CD4-positive, alpha-beta memory T cell (primary cell): Measurements from ENCODE around the gene SHANK2. TPM values are rescaled to one million over a fixed set of nuclear protein-coding genes. Genes with fewer than 3 reads are reported as not detected.

Experiments used
- CTCF ChIA-PET: fragments of 350-600 bp; sonication (Branson Sonifier 250); formaldehyde crosslinking; loops from one replicate; lab custom pipeline; 2021; ENCODE audit warnings: inconsistent platforms; ENCODE audit not compliant: partially characterized antibody; lab: Charles Lee
- POLR2A ChIA-PET: fragments of 350-600 bp; sonication (Branson Sonifier 250); formaldehyde crosslinking; loops from one replicate; lab custom pipeline; 2021; ENCODE audit not compliant: partially characterized antibody; lab: Charles Lee
- DNase-seq, 5 donors: peaks; one replicate each; pipeline versions ENCODE4 v3.0.0 to v3.0.0-alpha.2; 2020 to 2022; ENCODE audit warnings: mixed read lengths in 1 of 5
- H3K27ac ChIP-seq: one replicate; pipeline ENCODE4 v1.7.0; 2013; ENCODE audit warnings: low read depth, low read length
- H3K27me3 ChIP-seq: 2 replicates; pipeline ENCODE4 v1.7.0; 2013; ENCODE audit warnings: mild to moderate bottlenecking, low read length, moderate library complexity; ENCODE audit not compliant: insufficient read depth
- H3K36me3 ChIP-seq: 2 replicates; pipeline ENCODE4 v1.7.0; 2013; ENCODE audit warnings: mild to moderate bottlenecking, low read length, moderate library complexity; ENCODE audit not compliant: insufficient read depth
- H3K4me1 ChIP-seq: 2 replicates; pipeline ENCODE4 v1.7.0; 2013; ENCODE audit warnings: mild to moderate bottlenecking, low read length, moderate library complexity; ENCODE audit not compliant: insufficient read depth
- H3K4me3 ChIP-seq, 2 donors: one replicate each; pipeline ENCODE4 v1.7.0; 2013; ENCODE audit warnings: low read length in 2 of 2, mild to moderate bottlenecking in 1 of 2
- H3K9me3 ChIP-seq, 2 donors: one replicate each; pipeline ENCODE4 v1.7.0; 2013; ENCODE audit warnings: low read length in 2 of 2, control low read depth in 1 of 2; ENCODE audit not compliant: control insufficient read depth in 1 of 2
- H3K27ac Mint-ChIP-seq, 7 donors: one replicate each; pipeline ENCODE4 v1.8.0; 2020 to 2021; ENCODE audit warnings: mixed read lengths in 7 of 7, mild to moderate bottlenecking in 6 of 7, inconsistent platforms in 3 of 7, moderate library complexity in 3 of 7
- H3K27me3 Mint-ChIP-seq, 2 donors: one replicate each; pipeline ENCODE4 v1.8.0; 2020 to 2021; ENCODE audit warnings: mixed read lengths in 2 of 2
- H3K36me3 Mint-ChIP-seq, 2 donors: one replicate each; pipeline ENCODE4 v1.8.0; 2020 to 2021; ENCODE audit warnings: mixed read lengths in 2 of 2, inconsistent platforms in 1 of 2, mild to moderate bottlenecking in 1 of 2
- H3K4me1 Mint-ChIP-seq, 4 donors: one replicate each; pipeline ENCODE4 v1.8.0; 2020 to 2021; ENCODE audit warnings: mixed read lengths in 4 of 4, mild to moderate bottlenecking in 1 of 4
- H3K4me3 Mint-ChIP-seq, 8 donors: one replicate each; pipeline ENCODE4 v1.8.0; 2020 to 2021; ENCODE audit warnings: mixed read lengths in 8 of 8, mild to moderate bottlenecking in 7 of 8, moderate library complexity in 6 of 8, inconsistent platforms in 3 of 8
- H3K9me3 Mint-ChIP-seq, 8 donors: one replicate each; pipeline ENCODE4 v1.8.0; 2020 to 2021; ENCODE audit warnings: mixed read lengths in 8 of 8, mild to moderate bottlenecking in 5 of 8, inconsistent platforms in 3 of 8, moderate library complexity in 1 of 8
- intact Hi-C: fragments of 100-400 bp; cut with micrococcal nuclease; formaldehyde crosslinking; loops from one replicate; pipeline ENCODE4 v1.15.1; 2023
- polyA plus RNA-seq, 2 donors: library from polyadenylated mRNA; unstranded; fragments of 300-500 nt; fragmentation: Illumina TruSeq; gene quantifications; one replicate each; pipeline ENCODE4 v1.2.3, GENCODE V29; 2021
- total RNA-seq, 2 experiments: library from RNA; stranded (reverse); gene quantifications; one replicate each; pipeline ENCODE4 v1.2.3, GENCODE V29; 2021

SHANK2 gene
- total and polyA plus RNA-seq, 4 experiments from 2014 or later, result not detected

DNA sequence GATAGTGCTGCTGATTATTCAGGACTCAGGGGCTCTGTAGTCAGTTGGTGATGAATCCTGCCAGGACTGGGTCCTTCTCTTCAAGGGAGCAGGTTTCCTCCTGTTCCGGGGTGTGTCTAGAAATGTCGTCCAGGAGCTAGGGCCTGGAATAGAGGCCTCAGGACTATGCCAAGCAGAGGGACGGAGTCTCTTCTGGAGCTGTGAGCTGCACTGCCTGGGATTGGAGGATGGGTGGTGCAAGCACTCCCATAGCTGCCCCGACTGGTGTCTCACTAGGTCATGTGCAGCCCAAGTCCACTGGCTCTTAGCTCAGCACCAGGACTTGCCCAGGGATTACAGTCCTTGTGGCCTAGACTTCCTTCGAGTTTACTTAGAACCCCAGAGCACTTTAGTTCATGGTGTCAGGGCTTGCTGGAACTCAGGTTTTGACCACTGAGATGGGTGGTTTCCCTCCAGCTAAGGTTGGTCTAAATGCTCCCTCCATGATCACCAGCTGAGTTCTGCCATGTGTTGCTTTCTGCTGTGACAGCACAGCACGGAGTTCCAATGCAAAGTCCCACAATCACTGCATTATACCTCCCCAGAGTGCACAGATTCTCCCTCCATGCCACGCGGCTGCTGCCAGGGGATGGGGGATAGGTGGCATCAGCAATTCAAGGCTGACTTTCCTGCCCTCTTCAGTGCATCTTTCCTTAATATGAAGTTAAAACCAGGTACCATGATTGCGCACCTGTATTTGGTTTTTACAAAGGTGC lies 42.6 kb upstream of the SHANK2 start:
- Mint-ChIP-seq H3K27me3 (peaks cover 0 to 5% of the 10 kb centered on the region in 2 donors), H3K9me3 (peaks cover 5 to 37% (median 25%) of the 10 kb centered on the region in 8 donors), H3K4me3 (no peak overlapping the region), H3K36me3 (peaks cover 2 to 4% of the 10 kb centered on the region in 2 donors), H3K27ac (no peak overlapping the region), H3K4me1 (no peaks in the 10 kb centered on the region)
- Histone ChIP-seq H3K36me3 (no peaks in the 10 kb centered on the region), H3K9me3 (no peaks in the 10 kb centered on the region), H3K27ac (no peak overlapping the region), H3K27me3 (no peaks in the 10 kb centered on the region), H3K4me3 (no peak overlapping the region), H3K4me1 (no peaks in the 10 kb centered on the region)
- intact Hi-C loops, result no loop called here
- ChIA-PET CTCF (no interaction called here), POLR2A (no interaction called here)
- no peak for DNase-seq

DNA sequence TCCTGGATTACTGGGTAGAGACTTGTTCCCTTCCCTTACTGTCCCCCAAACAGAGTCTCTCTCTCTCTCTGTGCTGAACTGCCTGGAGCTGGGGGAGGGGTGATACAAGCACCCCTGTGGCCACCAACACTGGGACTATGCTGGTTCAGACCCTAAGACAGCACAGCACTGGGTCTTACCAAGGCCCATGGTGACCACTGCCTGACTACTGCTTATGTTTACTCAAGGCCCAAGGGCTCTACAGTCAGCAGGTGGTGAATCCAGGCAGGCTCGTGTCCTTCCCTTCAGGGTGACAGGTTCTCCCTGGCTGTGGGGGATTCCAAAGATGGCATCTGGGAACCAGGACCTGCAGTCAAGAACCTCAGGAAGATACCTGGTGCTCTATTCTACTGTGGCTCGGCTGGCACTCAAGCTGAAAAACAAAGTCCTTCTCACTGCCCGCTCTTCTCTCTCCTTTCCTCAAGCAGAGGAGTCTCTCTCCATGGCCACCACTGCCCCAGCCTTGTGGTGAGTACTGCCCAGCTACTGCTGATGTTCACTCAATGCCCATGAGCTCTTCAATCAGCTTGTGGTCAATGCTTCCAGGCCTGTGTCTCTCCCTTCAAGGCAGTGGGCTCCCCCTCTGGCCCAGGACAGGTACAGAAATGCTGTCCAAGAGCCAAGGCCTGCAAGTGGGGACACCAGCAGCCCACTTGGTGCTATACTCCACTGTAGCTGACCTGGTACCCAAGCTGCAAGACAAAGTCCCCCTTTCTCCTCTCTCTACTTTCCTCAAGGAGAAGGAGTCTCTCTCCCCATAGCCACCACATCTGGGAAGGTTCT lies 41.8 kb upstream of the SHANK2 start:
- Histone ChIP-seq H3K27ac (no peak overlapping the region), H3K4me1 (no peaks in the 10 kb centered on the region), H3K4me3 (no peak overlapping the region), H3K9me3 (no peaks in the 10 kb centered on the region), H3K27me3 (no peaks in the 10 kb centered on the region), H3K36me3 (no peaks in the 10 kb centered on the region)
- POLR2A ChIA-PET, result no interaction called here
- CTCF ChIA-PET, result no interaction called here
- peaks cover 4% of the 10 kb centered on the region in 2 donors for H3K36me3 Mint-ChIP-seq
- no peaks in the 10 kb centered on the region for H3K4me1 Mint-ChIP-seq
- H3K27me3 Mint-ChIP-seq, result peaks cover 0 to 8% of the 10 kb centered on the region in 2 donors
- intact Hi-C loops, result no loop called here
- no peak overlapping the region for H3K27ac Mint-ChIP-seq
- DNase-seq, result no peak
- peaks cover 5 to 45% (median 33%) of the 10 kb centered on the region in 8 donors for H3K9me3 Mint-ChIP-seq
- H3K4me3 Mint-ChIP-seq, result no peak overlapping the region

DNA sequence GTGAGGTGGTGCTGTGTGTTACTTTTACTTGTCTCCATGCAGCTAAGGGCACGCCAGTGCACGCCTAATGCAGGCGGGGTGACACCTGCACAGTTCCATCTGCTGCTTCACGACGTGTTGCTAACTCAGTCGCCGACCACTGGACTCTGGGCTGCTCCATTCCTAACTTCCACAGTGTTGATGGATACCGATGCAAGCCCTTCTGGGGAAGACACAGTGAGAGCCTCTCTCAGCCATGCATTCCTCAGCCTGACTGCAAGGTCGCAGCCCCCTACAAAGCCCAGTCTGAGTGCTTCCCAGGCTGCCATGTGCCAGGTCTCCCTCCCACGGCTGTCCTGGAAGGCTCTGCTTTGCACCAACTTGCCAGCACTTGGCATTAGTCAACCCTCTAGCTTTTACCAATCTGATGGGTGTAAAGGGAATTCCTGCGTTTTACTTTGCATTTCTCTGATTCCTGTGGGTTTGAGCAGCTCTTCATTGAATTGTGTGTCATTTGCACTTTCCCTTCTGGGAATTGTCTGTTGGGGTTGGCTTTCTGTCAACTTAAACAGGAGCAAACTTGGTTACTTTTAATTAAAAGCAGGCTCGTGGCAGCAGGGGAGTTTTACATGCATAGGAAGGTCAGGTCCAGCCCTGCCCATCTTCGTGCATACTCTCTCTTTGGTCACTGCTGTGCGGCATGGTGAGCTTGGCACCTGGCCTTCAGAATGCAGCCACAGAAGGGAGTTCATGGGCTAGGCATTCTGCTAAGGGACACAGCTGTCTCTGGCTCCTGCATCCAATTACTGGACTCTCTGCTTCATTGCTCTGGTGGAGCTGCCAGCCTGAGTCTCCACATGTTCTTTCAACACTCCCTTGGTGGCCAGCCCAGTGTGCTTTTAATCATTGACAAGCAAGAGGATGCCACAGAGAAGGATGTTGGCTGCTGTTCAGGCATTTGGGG lies 34.6 kb upstream of the SHANK2 start:
- ChIA-PET POLR2A (no interaction called here), CTCF (no interaction called here)
- intact Hi-C loops, result no loop called here
- Histone ChIP-seq H3K4me3 (no peak overlapping the region), H3K9me3 (no peaks in the 10 kb centered on the region), H3K27ac (no peak overlapping the region), H3K27me3 (no peaks in the 10 kb centered on the region), H3K36me3 (no peaks in the 10 kb centered on the region), H3K4me1 (no peaks in the 10 kb centered on the region)
- Mint-ChIP-seq H3K9me3 (peaks cover 5 to 35% (median 28%) of the 10 kb centered on the region in 8 donors), H3K4me1 (no peaks in the 10 kb centered on the region), H3K27ac (no peak overlapping the region), H3K36me3 (peaks cover 4% of the 10 kb centered on the region in 2 donors), H3K4me3 (no peak overlapping the region), H3K27me3 (peaks cover 2 to 10% of the 10 kb centered on the region in 2 donors)
- DNase-seq, result no peak

DNA sequence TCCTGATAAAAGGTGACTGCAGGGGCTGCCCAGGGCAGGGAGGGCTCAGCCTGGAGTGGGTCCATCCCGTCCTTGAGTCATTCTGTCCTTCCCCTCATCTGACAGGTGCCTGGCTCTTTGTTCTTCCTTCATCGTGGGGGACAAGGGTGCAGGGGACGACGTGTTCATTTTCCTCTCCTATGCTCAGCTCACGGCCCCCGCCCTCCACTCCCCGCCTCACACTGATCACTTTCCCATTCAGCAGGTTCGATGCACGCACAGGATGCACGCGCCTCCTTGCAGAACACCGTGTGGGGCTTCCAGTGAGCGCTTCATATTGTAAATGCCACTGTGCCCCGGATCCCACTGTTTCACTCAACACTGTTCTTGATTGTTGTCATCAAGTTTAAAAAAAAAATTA lies 32.7 kb upstream of the SHANK2 start:
- H3K27me3 Mint-ChIP-seq, result peaks cover 4 to 12% of the 10 kb centered on the region in 2 donors
- H3K9me3 Mint-ChIP-seq, result peaks cover under 1 to 17% (median 13%) of the 10 kb centered on the region in 8 donors
- H3K36me3 Mint-ChIP-seq, result peaks cover 0 to 2% of the 10 kb centered on the region in 2 donors
- ChIA-PET CTCF (no interaction called here), POLR2A (no interaction called here)
- no peak for DNase-seq
- H3K27ac Mint-ChIP-seq, result no peak overlapping the region
- no peak overlapping the region for H3K27ac ChIP-seq
- no peaks in the 10 kb centered on the region for H3K4me1 Mint-ChIP-seq
- H3K4me1 ChIP-seq, result no peaks in the 10 kb centered on the region
- no peaks in the 10 kb centered on the region for H3K36me3 ChIP-seq
- no peaks in the 10 kb centered on the region for H3K9me3 ChIP-seq
- intact Hi-C loops, result no loop called here
- no peak overlapping the region for H3K4me3 Mint-ChIP-seq
- no peaks in the 10 kb centered on the region for H3K27me3 ChIP-seq
- no peak overlapping the region for H3K4me3 ChIP-seq

DNA sequence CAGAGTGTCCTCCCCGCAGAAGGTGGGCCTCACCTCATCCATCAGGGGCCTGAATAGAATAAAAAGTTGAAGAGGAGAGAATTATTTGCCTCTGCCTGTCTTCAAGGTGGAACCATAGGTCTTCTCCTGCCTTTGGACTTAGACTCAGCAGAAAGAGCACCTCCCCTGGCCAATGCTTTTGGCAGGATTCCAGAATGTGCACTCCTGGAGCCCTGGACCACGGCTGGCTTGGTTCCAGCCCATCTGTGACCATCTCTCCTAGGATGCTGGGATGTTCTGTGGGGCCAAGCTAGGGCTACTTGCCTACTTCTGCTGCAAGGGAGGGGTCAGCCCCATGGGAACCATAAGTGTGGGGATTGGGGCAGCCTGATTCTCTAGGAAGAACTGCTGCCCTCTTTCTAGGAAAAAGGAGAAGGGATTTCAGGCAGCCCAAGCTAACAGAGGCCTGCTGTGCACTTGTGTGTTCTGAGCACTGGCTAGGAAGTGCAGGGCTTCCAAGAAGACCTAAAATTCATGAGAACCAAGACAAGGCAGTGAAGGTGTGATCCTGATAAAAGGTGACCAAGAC lies 32.2 kb upstream of the SHANK2 start:
- no peaks in the 10 kb centered on the region for H3K4me1 ChIP-seq
- no peak overlapping the region for H3K27ac ChIP-seq
- H3K27me3 ChIP-seq, result no peaks in the 10 kb centered on the region
- Mint-ChIP-seq H3K36me3 (peaks cover 0 to under 1% of the 10 kb centered on the region in 2 donors), H3K27ac (no peak overlapping the region), H3K4me3 (no peak overlapping the region), H3K27me3 (peaks cover 4 to 10% of the 10 kb centered on the region in 2 donors), H3K9me3 (peaks cover 0 to 12% (median 9%) of the 10 kb centered on the region in 8 donors), H3K4me1 (no peaks in the 10 kb centered on the region)
- H3K36me3 ChIP-seq, result no peaks in the 10 kb centered on the region
- ChIA-PET POLR2A (no interaction called here), CTCF (no interaction called here)
- no peaks in the 10 kb centered on the region for H3K9me3 ChIP-seq
- no peak overlapping the region for H3K4me3 ChIP-seq
- intact Hi-C loops, result no loop called here
- DNase-seq, result no peak

DNA sequence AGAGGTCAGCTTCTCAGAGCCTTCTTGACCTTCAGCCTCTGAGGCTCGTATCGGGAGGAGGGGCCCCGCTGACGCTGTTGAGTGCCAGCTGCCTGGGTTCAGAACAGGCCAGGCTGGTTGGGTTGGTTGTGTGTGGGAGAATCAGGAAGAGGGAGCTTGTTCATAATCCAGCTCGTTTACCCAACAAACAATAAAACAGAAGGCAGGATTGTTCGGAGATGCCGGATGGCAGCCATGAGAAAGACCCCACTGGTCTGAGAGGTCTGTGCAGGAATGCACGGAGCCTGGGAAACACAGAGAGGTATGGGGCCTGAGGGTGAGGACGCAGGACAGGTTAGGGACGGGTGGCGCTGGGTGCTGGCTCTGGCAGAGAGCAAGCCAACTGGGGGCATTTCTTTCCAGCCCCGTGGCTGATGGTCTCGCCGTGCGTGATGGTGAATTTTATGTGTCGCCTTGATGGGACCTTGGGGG lies 31.6 kb upstream of the SHANK2 start:
- H3K9me3 ChIP-seq, result no peaks in the 10 kb centered on the region
- Mint-ChIP-seq H3K36me3 (no peaks in the 10 kb centered on the region), H3K4me1 (no peaks in the 10 kb centered on the region), H3K4me3 (no peak overlapping the region), H3K9me3 (peaks cover 0 to 6% (median 3%) of the 10 kb centered on the region in 8 donors), H3K27ac (no peak overlapping the region), H3K27me3 (peaks cover 4 to 9% of the 10 kb centered on the region in 2 donors)
- H3K4me3 ChIP-seq, result no peak overlapping the region
- no peaks in the 10 kb centered on the region for H3K27me3 ChIP-seq
- no peak overlapping the region for H3K27ac ChIP-seq
- DNase-seq, result no peak
- ChIA-PET POLR2A (no interaction called here), CTCF (no interaction called here)
- H3K4me1 ChIP-seq, result no peaks in the 10 kb centered on the region
- intact Hi-C loops, result no loop called here
- H3K36me3 ChIP-seq, result no peaks in the 10 kb centered on the region
